ENCODE results near the gene PPP3CA. TPM values are rescaled to one million over a fixed set of nuclear protein-coding genes. Genes with fewer than 3 reads are reported as not detected.

The PPP3CA gene
- polyA plus RNA-seq, 1 donor = 39.4 TPM

GRCh38 chr4:101286663-101287062 is 60.7 kb downstream of the PPP3CA start:
- DNase-seq = no peak

GRCh38 chr4:101285985-101286384 is 61.3 kb downstream of the PPP3CA start:
- DNase-seq = no peak

GRCh38 chr4:101284546-101284945 is 62.8 kb downstream of the PPP3CA start:
- no peak for DNase-seq

GRCh38 chr4:101283434-101283833 is 63.9 kb downstream of the PPP3CA start:
- no peak for DNase-seq

- no peak for DNase-seq
Observed at GRCh38 chr4:101282076-101282844, 65.1 kb downstream of the PPP3CA start.

- DNase-seq = no peak
Observed at GRCh38 chr4:101280866-101281600, 66.3 kb downstream of the PPP3CA start.

- peak; percentile 78 for DNase-seq
Observed at GRCh38 chr4:101279377-101279871, 67.9 kb downstream of the PPP3CA start.

GRCh38 chr4:101277671-101278070 is 69.7 kb downstream of the PPP3CA start:
- DNase-seq = no peak

GRCh38 chr4:101276661-101277060 is 70.7 kb downstream of the PPP3CA start:
- no peak for DNase-seq

GRCh38 chr4:101274888-101275752 is 72.2 kb downstream of the PPP3CA start:
- DNase-seq = no peak

- no peak for DNase-seq
Observed at GRCh38 chr4:101271516-101271915, 75.8 kb downstream of the PPP3CA start.

GRCh38 chr4:101269682-101270081 is 77.6 kb downstream of the PPP3CA start:
- no peak for DNase-seq

- no peak for DNase-seq
Observed at GRCh38 chr4:101265816-101266172, 81.5 kb downstream of the PPP3CA start.

GRCh38 chr4:101264993-101265815 is 82.1 kb downstream of the PPP3CA start:
- DNase-seq = no peak

GRCh38 chr4:101264512-101264911 is 82.8 kb downstream of the PPP3CA start:
- DNase-seq = no peak

- no peak for DNase-seq
Observed at GRCh38 chr4:101262683-101263082, 84.6 kb downstream of the PPP3CA start.

- DNase-seq = no peak
Observed at GRCh38 chr4:101259876-101260275, 87.5 kb downstream of the PPP3CA start.

- DNase-seq = no peak
Observed at GRCh38 chr4:101258883-101259282, 88.4 kb downstream of the PPP3CA start.

GRCh38 chr4:101256222-101256621 is 91.1 kb downstream of the PPP3CA start:
- DNase-seq = no peak

GRCh38 chr4:101254776-101255175 is 92.5 kb downstream of the PPP3CA start:
- no peak for DNase-seq

- DNase-seq = no peak
Observed at GRCh38 chr4:101253121-101253520, 94.2 kb downstream of the PPP3CA start.

- DNase-seq = no peak
Observed at GRCh38 chr4:101252721-101253120, 94.6 kb downstream of the PPP3CA start.

All from hindlimb muscle (tissue), 1 donor.